ENCODE measurements around the gene ST3GAL6. TPM values are rescaled to one million over a fixed set of nuclear protein-coding genes. Genes with fewer than 3 reads are reported as not detected.

Gene ST3GAL6
- total and polyA plus RNA-seq, 2 of the 13 experiments (the other 11 are each of a cell fraction or from before 2014, with no cell fraction given), result 17.5 to 23.2 TPM

- WGBS (ENCODE audit: low lambda C conversion rate), result 93% methylated on average over 5 of the region's 5 CpGs
- POLR2A ChIA-PET, result interaction anchor here (0.7 kb wide), 1 partner anchor 26 kb away, joined by 3 read pairs; no protein-coding TSS in a partner anchor
- CTCF ChIA-PET (ENCODE audit: low intra/inter-chr PET ratio, low total read pairs), result no interaction called here
- no peak for TF ChIP-seq USF2 (IDR thresholded peaks at IDR 0.05; ENCODE audit: low read depth, low read length)
- no peak for TF ChIP-seq USF2 (CRISPR knock-in tag; IDR thresholded peaks at IDR 0.05; ENCODE audit: borderline replicate concordance)
- TF ChIP-seq ZNF546 (CRISPR knock-in tag; conservative IDR thresholded peaks at IDR 0.05), result no peak
- TF ChIP-seq ZNF639 (CRISPR knock-in tag; conservative IDR thresholded peaks at IDR 0.05), result no peak
- no peak for TF ChIP-seq ZNF724P (CRISPR knock-in tag; IDR thresholded peaks at IDR 0.05; ENCODE audit: borderline replicate concordance)
- TF ChIP-seq ELK4 (CRISPR knock-in tag; IDR thresholded peaks at IDR 0.05; ENCODE audit: borderline replicate concordance), result no peak
- no peak for TF ChIP-seq ZNF629 (CRISPR knock-in tag; conservative IDR thresholded peaks at IDR 0.05)
- TF ChIP-seq ZNF703 (CRISPR knock-in tag; IDR thresholded peaks at IDR 0.05; ENCODE audit: borderline replicate concordance), result no peak
- TF ChIP-seq SRSF1 (optimal IDR thresholded peaks at IDR 0.05; ENCODE audit: low read depth, low read length), result no peak
- Histone ChIP-seq H3K36me3 (replicated peaks in 1 of 2; ENCODE audit: control insufficient read depth in 1 of 2, insufficient read depth in 2 of 2, low read length in 2 of 2) (peaks cover 0 to 6% of the 10 kb centered on the region in 2 experiments; a peak in 1 of 5 replicates), H3K9ac (ENCODE audit: insufficient read depth, low read depth, low read length) (no peak overlapping the region), H3K4me2 (ENCODE audit: low read depth, low read length) (no peak overlapping the region), H3K79me2 (ENCODE audit: insufficient read depth, low read length) (peaks cover 78% of the 10 kb centered on the region), H3K9me3 (ENCODE audit: low read length) (no peaks in the 10 kb centered on the region), H4K20me1 (ENCODE audit: insufficient read depth, low read length) (peaks cover 5% of the 10 kb centered on the region; the same call in 1 of the 2 replicates), H2AFZ (ENCODE audit: low read length) (no peak overlapping the region), H3K4me3 (replicated peaks in 1 of 3; ENCODE audit: insufficient read depth in 1 of 3, low read depth in 2 of 3, low read length in 3 of 3) (no peak overlapping the region), H3K4me1 (ENCODE audit: insufficient read depth, low read length) (peaks cover 82% of the 10 kb centered on the region), H3K27ac (ENCODE audit: extremely low read length, insufficient read depth, low read length) (no peak overlapping the region), H3K27me3 (ENCODE audit: control insufficient read depth in 1 of 2, insufficient read depth in 2 of 2, low read length in 2 of 2) (no peaks in the 10 kb centered on the region)
- BruUV-seq (replicated peaks), result no TSS peak
- intact Hi-C loops (cut with micrococcal nuclease; ENCODE audit: unreplicated experiment), result no loop called here
- DNase-seq (ENCODE audit: low spot score), result no peak
- no peak for ATAC-seq
- FAIRE-seq, result no peak
- in situ Hi-C loops (cut with HindIII; ENCODE audit: extremely low pct_ligation_motif_present, low pct_unique_long_range_greater_than_20kb), result no loop called here
Measured at GRCh38 chr3:98743071-98743470, 20.1 kb upstream of the ST3GAL6 start.
